Psoas muscle (tissue), 8 donors: ENCODE measurements around the gene CLEC16A. TPM values are rescaled to one million over a fixed set of nuclear protein-coding genes. Genes with fewer than 3 reads are reported as not detected.

Experiments
- ATAC-seq, 4 donors: fragments of 200-7000 bp; cut with Tn5 transposase; one replicate each; pipeline ENCODE4 v1.9.1; 2020; ENCODE audit warnings: moderate library complexity in 3 of 4, mild to moderate bottlenecking in 2 of 4
- DNase-seq, 2 donors: peaks; one replicate each; pipeline ENCODE4 v3.0.0-alpha.2; 2020
- H3K27ac ChIP-seq: fragments of 200-600 bp; one replicate; pipeline ENCODE4 v1.8.0; 2022
- H3K27me3 ChIP-seq, 3 donors: fragments of 200-600 bp in 1 of 3; one replicate each; pipeline versions ENCODE4 v1.6.1 to v1.8.0; 2013 to 2022; ENCODE audit warnings: low read length in 2 of 3, mild to moderate bottlenecking in 2 of 3, moderate library complexity in 1 of 3; ENCODE audit not compliant: insufficient read depth in 3 of 3
- H3K36me3 ChIP-seq, 2 donors: fragments of 200-600 bp in 1 of 2; one replicate each; pipeline versions ENCODE4 v1.6.1 to v1.8.0; 2013 to 2022; ENCODE audit warnings: low read depth in 1 of 2, mild to moderate bottlenecking in 1 of 2, moderate library complexity in 1 of 2; ENCODE audit not compliant: insufficient read depth in 1 of 2
- H3K4me1 ChIP-seq: fragments of 200-600 bp; one replicate; pipeline ENCODE4 v1.8.0; 2022
- H3K4me3 ChIP-seq: fragments of 200-600 bp; one replicate; pipeline ENCODE4 v1.8.0; 2022; ENCODE audit warnings: mild to moderate bottlenecking
- H3K9me3 ChIP-seq: fragments of 200-600 bp; one replicate; pipeline ENCODE4 v1.8.0; 2022
- WGBS, 3 donors: extraction: QIAGEN DNeasy Blood & Tissue Kit; methylation state at CpG; one replicate each; pipeline versions ENCODE4 v1.1.6 to v1.1.7; 2013; 5-methylcytosine and 5-hydroxymethylcytosine counted together
- intact Hi-C, 2 donors: fragments of 100-400 bp; cut with DNase I; formaldehyde crosslinking; loops; one replicate each; pipeline versions ENCODE4 v1.11.0 to v1.14.2; 2022
- polyA plus RNA-seq, 3 donors: library from polyadenylated mRNA; stranded (reverse); fragments of 200-250 nt; gene quantifications; one replicate each; pipeline ENCODE4 v1.2.3, GENCODE V29; 2013
- total RNA-seq, 4 donors: library from RNA; stranded (reverse); fragmentation: NEBNext Ultra II Directional in 2 of 4; extraction: Animal tissue kit (Norgen Biotek cat#: 25700) in 2 of 4; gene quantifications; one replicate each; pipeline versions ENCODE4 v1.2.1 to v1.2.4, GENCODE V29; 2021 to 2023
- TF ChIP-seq, protein P1 (sequence below): fragments of 200-600 bp; IDR thresholded peaks from one replicate; pipeline ENCODE4 v1.8.0; 2022; ENCODE audit warnings: antibody characterized with exemption
- donor health status: healthy with polysubstance abuse.
- donor health status: DM: no; HTN: no; CAD: no; lungs with moderate emphysema.
- donor health status: Bipolar disorder and iron deficiency.
- donor health status: healthy.
- donor health status: DM: yes; HTN: yes; CAD: no.
- donor health status: DM: no; HTN: no; CAD: no.
- donor health status: DM: no; HTN: no; CAD: no.
- donor health status: DM: yes; HTN: yes; CAD: no.

Gene CLEC16A
- total and polyA plus RNA-seq, 7 donors: 13.1 to 28.1 (median 21.4) TPM

DNA sequence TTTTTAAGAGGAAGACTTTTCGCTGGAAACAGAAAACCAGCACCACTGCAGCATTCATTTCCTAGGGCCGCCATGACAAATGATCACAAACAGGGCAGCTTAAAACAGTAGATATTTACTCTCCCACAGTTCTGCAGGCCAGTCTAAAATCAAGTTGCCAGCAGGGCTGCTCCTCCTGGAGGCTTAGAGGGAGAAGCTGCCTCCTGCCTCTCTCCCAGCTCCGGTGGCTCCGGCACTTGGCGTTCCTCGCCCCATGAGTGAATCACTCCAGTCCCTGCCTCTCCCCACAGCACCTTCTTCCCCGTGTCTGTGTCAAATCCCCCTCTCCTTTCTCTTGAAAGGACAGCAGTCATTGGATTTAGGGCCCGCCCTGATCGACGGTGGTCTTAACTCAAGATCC, 239.6 kb downstream of the CLEC16A start:
- peaks cover 0 to 18% of the 10 kb centered on the region in 2 donors for H3K36me3 ChIP-seq
- peaks cover 2% of the 10 kb centered on the region for H3K4me1 ChIP-seq
- H3K27me3 ChIP-seq: no peaks in the 10 kb centered on the region
- ATAC-seq (peak in 2 of 4 donors; percentile 60 to 65), DNase-seq (no peak)
- intact Hi-C loops: no loop called here
- H3K9me3 ChIP-seq: no peaks in the 10 kb centered on the region
- no peak overlapping the region for H3K4me3 ChIP-seq
- 85 to 91% (median 86%) methylated on average over 10 of the region's 10 CpGs for WGBS, 3 donors
- TF ChIP-seq, protein P1, sequence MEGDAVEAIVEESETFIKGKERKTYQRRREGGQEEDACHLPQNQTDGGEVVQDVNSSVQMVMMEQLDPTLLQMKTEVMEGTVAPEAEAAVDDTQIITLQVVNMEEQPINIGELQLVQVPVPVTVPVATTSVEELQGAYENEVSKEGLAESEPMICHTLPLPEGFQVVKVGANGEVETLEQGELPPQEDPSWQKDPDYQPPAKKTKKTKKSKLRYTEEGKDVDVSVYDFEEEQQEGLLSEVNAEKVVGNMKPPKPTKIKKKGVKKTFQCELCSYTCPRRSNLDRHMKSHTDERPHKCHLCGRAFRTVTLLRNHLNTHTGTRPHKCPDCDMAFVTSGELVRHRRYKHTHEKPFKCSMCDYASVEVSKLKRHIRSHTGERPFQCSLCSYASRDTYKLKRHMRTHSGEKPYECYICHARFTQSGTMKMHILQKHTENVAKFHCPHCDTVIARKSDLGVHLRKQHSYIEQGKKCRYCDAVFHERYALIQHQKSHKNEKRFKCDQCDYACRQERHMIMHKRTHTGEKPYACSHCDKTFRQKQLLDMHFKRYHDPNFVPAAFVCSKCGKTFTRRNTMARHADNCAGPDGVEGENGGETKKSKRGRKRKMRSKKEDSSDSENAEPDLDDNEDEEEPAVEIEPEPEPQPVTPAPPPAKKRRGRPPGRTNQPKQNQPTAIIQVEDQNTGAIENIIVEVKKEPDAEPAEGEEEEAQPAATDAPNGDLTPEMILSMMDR: no peak
- H3K27ac ChIP-seq: no peak overlapping the region

DNA sequence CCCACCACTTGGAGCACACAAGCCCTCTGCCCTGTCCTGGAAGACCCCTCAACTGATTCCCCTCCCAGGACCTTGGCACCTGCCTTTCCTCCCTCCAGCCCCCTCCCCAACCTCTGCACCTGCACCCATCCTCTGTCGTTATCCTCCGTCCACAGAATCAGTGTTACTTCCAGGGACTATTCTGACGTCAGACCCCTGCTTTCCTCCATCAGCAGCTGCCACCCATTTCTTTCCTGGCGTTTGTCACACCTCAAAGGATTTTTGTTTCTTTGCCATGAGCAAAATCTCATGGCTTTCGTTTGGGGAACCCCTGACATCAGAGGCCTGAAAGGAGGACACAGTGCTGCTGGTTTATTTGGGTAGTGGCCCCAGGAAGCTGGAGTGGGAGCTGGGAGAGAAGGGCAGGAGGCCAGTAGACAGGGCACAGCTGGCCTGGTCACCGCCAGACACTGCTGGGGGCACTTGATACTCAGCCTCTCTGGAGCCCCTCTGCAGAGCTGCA, 243.2 kb downstream of the CLEC16A start:
- no peaks in the 10 kb centered on the region for H3K27me3 ChIP-seq
- H3K4me1 ChIP-seq: peaks cover 4% of the 10 kb centered on the region
- DNase-seq (no peak), ATAC-seq (no peak)
- WGBS, 3 donors: 68 to 72% (median 69%) methylated on average over 6 of the region's 6 CpGs
- intact Hi-C loops: no loop called here
- H3K27ac ChIP-seq: no peak overlapping the region
- H3K4me3 ChIP-seq: no peak overlapping the region
- TF ChIP-seq, protein P1: no peak
- H3K36me3 ChIP-seq: no peaks in the 10 kb centered on the region
- no peaks in the 10 kb centered on the region for H3K9me3 ChIP-seq

DNA sequence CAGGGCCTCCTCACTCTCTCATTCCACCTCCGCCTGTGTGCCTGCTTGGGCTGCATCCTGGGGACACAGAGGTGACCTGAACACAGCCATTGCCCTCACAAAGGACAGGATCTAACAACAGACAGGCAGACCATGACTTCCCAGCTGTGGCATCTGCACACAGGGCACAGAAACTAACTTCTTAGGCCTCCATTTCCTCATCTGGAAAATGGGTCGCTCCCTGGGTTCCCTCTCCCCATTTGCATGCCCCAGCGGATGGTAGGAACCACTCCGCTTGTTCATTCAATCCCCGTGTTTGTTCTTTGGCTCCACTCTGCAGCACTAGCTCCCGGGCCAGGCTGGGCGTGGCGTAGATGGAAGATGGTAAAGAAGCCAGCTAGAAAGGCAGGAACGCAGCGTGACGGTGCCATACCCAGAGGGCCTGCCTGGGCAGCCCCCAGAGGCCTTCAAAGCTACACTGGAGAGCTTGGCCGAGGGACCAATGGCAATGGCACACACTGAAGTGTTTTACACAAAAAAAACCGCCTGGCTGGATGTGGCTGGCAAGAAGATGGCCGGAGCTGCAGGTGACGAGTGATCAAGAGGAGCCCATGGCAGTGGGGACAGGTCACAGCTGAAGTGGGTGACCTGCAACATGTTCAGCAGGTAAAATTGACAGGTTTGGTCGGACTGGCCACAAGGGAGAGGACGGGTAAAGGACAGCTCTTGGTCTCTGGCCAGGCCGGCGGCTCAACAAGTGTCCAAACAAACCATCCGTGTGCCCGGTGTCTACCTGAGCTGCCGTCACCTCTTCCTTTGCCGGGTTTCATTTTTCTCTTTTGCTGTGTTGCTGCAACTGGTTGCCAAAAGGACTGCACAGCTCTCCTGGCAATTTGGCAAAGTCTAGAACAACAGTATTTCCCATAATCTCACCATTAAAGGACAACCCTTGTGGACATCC, 244.7 kb downstream of the CLEC16A start:
- 51 to 64% (median 61%) methylated on average over 23 of the region's 23 CpGs for WGBS, 3 donors
- intact Hi-C loops: no loop called here
- H3K27me3 ChIP-seq: no peaks in the 10 kb centered on the region
- no peak overlapping the region for H3K4me3 ChIP-seq
- DNase-seq (no peak), ATAC-seq (peak in 3 of 4 donors; percentile 44 to 62 (median 51))
- peaks cover 4% of the 10 kb centered on the region for H3K4me1 ChIP-seq
- H3K36me3 ChIP-seq: no peaks in the 10 kb centered on the region
- H3K27ac ChIP-seq: no peak overlapping the region
- H3K9me3 ChIP-seq: no peaks in the 10 kb centered on the region
- TF ChIP-seq, protein P1: no peak

DNA sequence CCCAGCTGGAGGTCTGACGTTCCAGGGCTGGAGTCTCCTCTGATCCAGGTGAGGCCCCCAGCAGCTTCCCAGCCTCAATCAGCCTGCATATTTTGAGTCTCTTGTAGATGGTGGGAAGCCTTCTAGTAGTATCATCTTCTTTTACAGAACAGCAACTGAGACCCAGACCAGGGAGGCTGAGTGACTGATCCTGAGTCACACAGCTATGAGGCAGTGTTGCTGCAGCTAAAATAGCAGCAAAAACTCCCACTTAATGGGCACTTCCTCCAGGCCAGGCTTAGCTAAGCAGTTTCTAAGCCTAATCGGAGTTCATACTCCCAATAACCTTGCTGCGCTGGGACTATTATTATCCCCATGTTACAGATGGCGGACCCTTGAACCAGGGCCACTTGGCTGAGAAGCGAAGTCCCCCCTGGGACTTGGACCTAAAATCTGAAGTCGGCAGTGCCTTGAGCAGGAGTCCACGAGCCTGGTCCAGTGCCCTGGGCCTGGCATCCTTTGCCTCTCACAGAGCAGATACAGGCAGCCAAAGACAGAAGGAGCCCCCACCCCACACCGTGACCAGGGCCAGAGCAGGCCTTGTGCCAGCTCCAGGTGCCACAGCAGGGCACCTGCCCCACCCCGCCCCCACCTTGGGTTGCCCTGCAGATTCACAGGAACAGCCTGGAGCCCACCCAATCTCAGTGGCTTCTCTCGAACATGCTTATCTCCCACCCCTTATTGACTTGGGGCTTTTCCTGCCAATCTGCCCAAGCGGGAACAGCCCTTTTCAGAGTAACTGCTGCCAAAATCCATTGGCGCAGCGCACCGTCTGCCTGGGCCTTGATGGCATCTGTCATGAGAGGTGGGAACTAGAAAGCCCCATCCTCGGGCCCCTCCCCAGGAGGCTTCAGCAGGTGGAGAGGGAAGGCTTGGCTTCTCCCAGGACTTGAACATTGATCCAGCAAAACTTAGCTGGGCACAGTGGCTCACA, 246.5 kb downstream of the CLEC16A start:
- intact Hi-C loops: no loop called here
- DNase-seq: no peak
- Histone ChIP-seq H3K4me1 (peaks cover 4% of the 10 kb centered on the region), H3K36me3 (no peaks in the 10 kb centered on the region), H3K9me3 (no peaks in the 10 kb centered on the region), H3K27ac (no peak overlapping the region), H3K27me3 (no peaks in the 10 kb centered on the region), H3K4me3 (no peak overlapping the region)
- TF ChIP-seq, protein P1: no peak
- 69 to 71% (median 71%) methylated on average over 15 of the region's 15 CpGs for WGBS, 3 donors
- no peak for ATAC-seq
